HCT116 (cell line): ENCODE results near the gene SYT11.

ENCODE experiments used
- CTCF ChIP-seq, 3 experiments: fragments of 200-600 bp in 1 of 3; sonication (generic) in 1 of 3; IDR thresholded peaks in 2 of 3; conservative IDR thresholded peaks in 1 of 3; 2 replicates each; pipeline ENCODE4 v1.5.1; 2012 to 2017; ENCODE audit warnings: low read depth in 2 of 3, low read length in 2 of 3, antibody characterized with exemption in 1 of 3, borderline replicate concordance in 1 of 3, control low read depth in 1 of 3, mild to moderate bottlenecking in 1 of 3, mixed read lengths in 1 of 3, mixed run types in 1 of 3, moderate library complexity in 1 of 3; ENCODE audit not compliant: insufficient read depth in 1 of 3
- FOSL1 ChIP-seq: IDR thresholded peaks from 2 replicates; pipeline ENCODE4 v1.6.1; 2012; ENCODE audit warnings: low read depth
- JUND ChIP-seq: IDR thresholded peaks from 2 replicates; pipeline ENCODE4 v1.6.1; 2012
- MAX ChIP-seq: IDR thresholded peaks from 2 replicates; pipeline ENCODE4 v1.6.1; 2012
- POLR2A ChIP-seq: IDR thresholded peaks from 2 replicates; pipeline ENCODE4 v1.7.0; 2011; ENCODE audit warnings: borderline replicate concordance; ENCODE audit not compliant: insufficient read depth, insufficient read length; ENCODE audit errors: extremely low read depth
- POLR2AphosphoS5 ChIP-seq: IDR thresholded peaks from 2 replicates; pipeline ENCODE4 v1.6.1; 2011; ENCODE audit warnings: mild to moderate bottlenecking, low read depth, low read length, moderate library complexity
- RAD21 ChIP-seq: IDR thresholded peaks from 2 replicates; pipeline ENCODE4 v1.6.1; 2012; ENCODE audit warnings: low read depth, mild to moderate bottlenecking
- REST ChIP-seq: IDR thresholded peaks from 2 replicates; pipeline ENCODE4 v1.6.1; 2012; ENCODE audit warnings: low read depth
- SRF ChIP-seq: IDR thresholded peaks from 2 replicates; pipeline ENCODE4 v1.6.1; 2012; ENCODE audit warnings: low read depth
- TCF7L2 ChIP-seq: IDR thresholded peaks from 2 replicates; pipeline ENCODE4 v1.7.0; 2011; ENCODE audit warnings: borderline replicate concordance, inconsistent platforms; ENCODE audit not compliant: insufficient read depth, insufficient read length; ENCODE audit errors: extremely low read depth
- ZNF274 ChIP-seq: fragments of 200-500 bp; sonication (Bioruptor generic); IDR thresholded peaks from 2 replicates; pipeline ENCODE4 v1.6.1; 2014; ENCODE audit warnings: mild to moderate bottlenecking, low read depth, low read length, inconsistent platforms
- TF ChIP-seq, protein P1 (sequence below): IDR thresholded peaks from 2 replicates; pipeline ENCODE4 v1.6.1; 2011; ENCODE audit warnings: mild to moderate bottlenecking, low read length, moderate library complexity; ENCODE audit not compliant: insufficient replicate concordance; ENCODE audit errors: extremely low read depth

DNA sequence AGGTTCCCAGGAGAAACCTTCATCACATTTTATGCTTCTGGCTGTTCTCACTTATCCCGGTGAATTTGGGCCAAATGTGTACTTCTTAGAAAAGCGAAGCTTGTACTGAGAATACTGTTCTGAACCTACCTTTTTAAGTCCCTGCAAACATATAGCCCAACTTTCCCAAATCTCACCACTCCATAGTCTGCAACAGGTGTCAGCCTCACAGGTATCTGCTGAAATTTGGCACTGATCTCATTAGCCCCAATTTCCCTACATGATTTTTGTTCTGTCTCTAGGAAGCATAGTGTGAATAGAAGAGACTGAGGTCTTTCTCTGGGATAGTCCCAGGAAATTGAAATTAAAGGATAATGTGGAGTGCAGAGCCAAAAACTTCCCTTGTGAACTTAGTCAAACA lies 40.3 kb downstream of the SYT11 start:
- no peak for TF ChIP-seq SRF
- TF ChIP-seq FOSL1 = no peak
- no peak for TF ChIP-seq REST
- no peak for TF ChIP-seq POLR2AphosphoS5
- TF ChIP-seq ZNF274 = no peak
- no peak for TF ChIP-seq MAX
- no peak for TF ChIP-seq POLR2A
- no peak for TF ChIP-seq CTCF (IDR thresholded peaks at IDR 0.05 in 2 of 3, conservative IDR thresholded peaks at IDR 0.05 in 1 of 3; ENCODE audit: borderline replicate concordance in 1 of 3, insufficient read depth in 1 of 3, low read depth in 2 of 3, low read length in 2 of 3)
- no peak for TF ChIP-seq RAD21
- TF ChIP-seq, protein P1, sequence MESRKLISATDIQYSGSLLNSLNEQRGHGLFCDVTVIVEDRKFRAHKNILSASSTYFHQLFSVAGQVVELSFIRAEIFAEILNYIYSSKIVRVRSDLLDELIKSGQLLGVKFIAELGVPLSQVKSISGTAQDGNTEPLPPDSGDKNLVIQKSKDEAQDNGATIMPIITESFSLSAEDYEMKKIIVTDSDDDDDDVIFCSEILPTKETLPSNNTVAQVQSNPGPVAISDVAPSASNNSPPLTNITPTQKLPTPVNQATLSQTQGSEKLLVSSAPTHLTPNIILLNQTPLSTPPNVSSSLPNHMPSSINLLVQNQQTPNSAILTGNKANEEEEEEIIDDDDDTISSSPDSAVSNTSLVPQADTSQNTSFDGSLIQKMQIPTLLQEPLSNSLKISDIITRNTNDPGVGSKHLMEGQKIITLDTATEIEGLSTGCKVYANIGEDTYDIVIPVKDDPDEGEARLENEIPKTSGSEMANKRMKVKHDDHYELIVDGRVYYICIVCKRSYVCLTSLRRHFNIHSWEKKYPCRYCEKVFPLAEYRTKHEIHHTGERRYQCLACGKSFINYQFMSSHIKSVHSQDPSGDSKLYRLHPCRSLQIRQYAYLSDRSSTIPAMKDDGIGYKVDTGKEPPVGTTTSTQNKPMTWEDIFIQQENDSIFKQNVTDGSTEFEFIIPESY = no peak
- TF ChIP-seq TCF7L2 = no peak
- no peak for TF ChIP-seq JUND
